SK-N-SH (cell line): Measurements from ENCODE around the gene CLASP1. TPM values are rescaled to one million over a fixed set of nuclear protein-coding genes. Genes with fewer than 3 reads are reported as not detected.

Experiments
- CTCF ChIA-PET: fragments of 300-600, 350-600 bp; formaldehyde crosslinking; extraction: SDS; loops from one replicate; lab custom pipeline; 2021; lab: Yijun Ruan, JAX
- POLR2A ChIA-PET: fragments of 350-600 bp; sonication (Branson Sonifier 250); formaldehyde crosslinking; extraction: SDS; loops from one replicate; lab custom pipeline; 2020; ENCODE audit warnings: antibody characterized with exemption, inconsistent platforms; lab: Yijun Ruan, JAX
- DNase-seq: peaks from one replicate; pipeline ENCODE4 v3.0.0; 2012
- H2AFZ ChIP-seq: fragments of 200-600 bp; sonication (generic); 2 replicates; pipeline ENCODE4 v1.8.1; 2016; ENCODE audit warnings: antibody characterized with exemption, mild to moderate bottlenecking, low read depth
- H3F3A ChIP-seq: fragments of 200-600 bp; sonication (generic); replicated peaks from 2 replicates; pipeline ENCODE3; 2016; ENCODE audit warnings: antibody characterized with exemption, mild to moderate bottlenecking; ENCODE audit not compliant: insufficient read depth
- H3K27ac ChIP-seq, 2 experiments: fragments of 200-500 bp in 1 of 2; fragments of 200-600 bp in 1 of 2; sonication (Bioruptor generic) in 1 of 2; sonication (generic), shearing (Covaris generic) in 1 of 2; 2 replicates each; pipeline versions ENCODE4 v1.5.1 to v1.6.1; 2014 to 2016; ENCODE audit warnings: low read depth in 2 of 2, inconsistent platforms in 1 of 2, low read length in 1 of 2, mild to moderate bottlenecking in 1 of 2, mixed read lengths in 1 of 2
- H3K27me3 ChIP-seq: fragments of 200-600 bp; sonication (generic), shearing (Covaris generic); 2 replicates; pipeline ENCODE4 v1.6.1; 2016; ENCODE audit warnings: mixed run types; ENCODE audit not compliant: insufficient read depth
- H3K36me3 ChIP-seq, 2 experiments: fragments of 200-500 bp in 1 of 2; fragments of 200-600 bp in 1 of 2; sonication (Bioruptor generic) in 1 of 2; sonication (generic) in 1 of 2; replicated peaks in 1 of 2; 2 replicates each; pipeline versions ENCODE3 to v1.5.1; 2014 to 2016; ENCODE audit warnings: low read length in 1 of 2, mild to moderate bottlenecking in 1 of 2; ENCODE audit not compliant: insufficient read depth in 2 of 2, control insufficient read depth in 1 of 2
- H3K4me1 ChIP-seq, 2 experiments: fragments of 200-500 bp in 1 of 2; fragments of 200-600 bp in 1 of 2; sonication (Bioruptor generic) in 1 of 2; sonication (generic), shearing (Covaris generic) in 1 of 2; 2 replicates each; pipeline versions ENCODE4 v1.5.1 to v1.6.1; 2014 to 2016; ENCODE audit warnings: low read depth in 1 of 2, low read length in 1 of 2, mixed run types in 1 of 2; ENCODE audit not compliant: insufficient read depth in 2 of 2, control insufficient read depth in 1 of 2
- H3K4me2 ChIP-seq: fragments of 200-600 bp; sonication (generic), shearing (Covaris generic); 2 replicates; pipeline ENCODE4 v1.6.1; 2017; ENCODE audit warnings: mixed run types
- H3K4me3 ChIP-seq, 2 experiments: fragments of 200-500 bp in 1 of 2; fragments of 200-600 bp in 1 of 2; sonication (Bioruptor generic) in 1 of 2; sonication (generic), shearing (Covaris generic) in 1 of 2; 2 replicates each; pipeline versions ENCODE4 v1.5.1 to v1.8.1; 2014 to 2016; ENCODE audit warnings: low read depth in 2 of 2, inconsistent platforms in 1 of 2, low read length in 1 of 2, mild to moderate bottlenecking in 1 of 2, mixed read lengths in 1 of 2, moderate library complexity in 1 of 2
- H3K79me2 ChIP-seq: fragments of 200-600 bp; sonication (generic); 2 replicates; pipeline ENCODE4 v1.8.1; 2017; ENCODE audit warnings: mild to moderate bottlenecking; ENCODE audit not compliant: insufficient read depth
- H3K9ac ChIP-seq: fragments of 200-600 bp; sonication (generic); 2 replicates; pipeline ENCODE4 v1.6.1; 2017; ENCODE audit warnings: mixed run types
- H3K9me2 ChIP-seq: fragments of 200-600 bp; sonication (generic); 2 replicates; pipeline ENCODE4 v1.6.1; 2017; ENCODE audit warnings: mixed run types
- H3K9me3 ChIP-seq: fragments of 200-600 bp; sonication (generic); 2 replicates; pipeline ENCODE4 v1.6.1; 2017; ENCODE audit warnings: mixed run types, mild to moderate bottlenecking, moderate library complexity
- H4K20me1 ChIP-seq: fragments of 200-600 bp; sonication (generic); 2 replicates; pipeline ENCODE4 v1.6.1; 2017; ENCODE audit warnings: mild to moderate bottlenecking, mixed run types; ENCODE audit not compliant: insufficient read depth
- CHD2 ChIP-seq: fragments of 150-350 bp; IDR thresholded peaks from 2 replicates; pipeline ENCODE4 v1.6.1; 2018; ENCODE audit warnings: low read length; ENCODE audit not compliant: partially characterized antibody
- ELF1 ChIP-seq: IDR thresholded peaks from 2 replicates; pipeline ENCODE4 v1.4.0; 2012
- FOSL2 ChIP-seq: IDR thresholded peaks from 2 replicates; pipeline ENCODE4 v1.4.0; 2012; ENCODE audit warnings: low read depth, mild to moderate bottlenecking, moderate library complexity, borderline replicate concordance
- FOXM1 ChIP-seq: IDR thresholded peaks from 2 replicates; pipeline ENCODE4 v1.4.0; 2012; ENCODE audit warnings: low read depth, mild to moderate bottlenecking
- JUND ChIP-seq: IDR thresholded peaks from 2 replicates; pipeline ENCODE4 v1.4.0; 2012
- MEF2A ChIP-seq: IDR thresholded peaks from 2 replicates; pipeline ENCODE4 v1.4.0; 2012; ENCODE audit warnings: low read depth, borderline replicate concordance
- NFIC ChIP-seq: IDR thresholded peaks from 2 replicates; pipeline ENCODE4 v1.4.0; 2012; ENCODE audit warnings: borderline replicate concordance
- NRF1 ChIP-seq: IDR thresholded peaks from 2 replicates; pipeline ENCODE4 v1.6.1; 2012; ENCODE audit warnings: low read depth, mild to moderate bottlenecking, low read length
- PBX3 ChIP-seq: IDR thresholded peaks from 2 replicates; pipeline ENCODE4; 2012
- RAD21 ChIP-seq: IDR thresholded peaks from 2 replicates; pipeline ENCODE4 v1.6.1; 2012; ENCODE audit warnings: mild to moderate bottlenecking, low read length
- RFX5 ChIP-seq: IDR thresholded peaks from 2 replicates; pipeline ENCODE4 v1.6.1; 2012; ENCODE audit warnings: mild to moderate bottlenecking, improper control_type of control experiment, low read length
- TAF1 ChIP-seq: IDR thresholded peaks from 2 replicates; pipeline ENCODE4 v1.6.1; 2012; ENCODE audit warnings: low read depth, mild to moderate bottlenecking, low read length, moderate library complexity, borderline replicate concordance
- TCF12 ChIP-seq: IDR thresholded peaks from 2 replicates; pipeline ENCODE4 v1.4.0; 2012
- USF2 ChIP-seq: fragments of 150-350 bp; IDR thresholded peaks from 2 replicates; pipeline ENCODE4 v1.6.1; 2017; ENCODE audit warnings: antibody characterized with exemption, low read length, low read depth, borderline replicate concordance
- WGBS: methylation state at CpG from one replicate; pipeline ENCODE4 v1.1.6; 2017; ENCODE audit warnings: low lambda C conversion rate; 5-methylcytosine and 5-hydroxymethylcytosine counted together
- polyA plus RNA-seq, 3 experiments: library from polyadenylated mRNA; depleted of rRNA; stranded (reverse); fragments of >200 nt; gene quantifications; 2 replicates each; pipeline ENCODE4 v1.2.3, GENCODE V29; 2012

Gene CLASP1
- polyA plus RNA-seq, 1 of the 3 experiments (the other 2 are of a cell fraction), result 4.9 TPM

- Histone ChIP-seq H3K9me2 (no peaks in the 10 kb centered on the region), H3K27me3 (no peaks in the 10 kb centered on the region), H3K4me3 (no peak overlapping the region), H3K27ac (no peak overlapping the region), H3K9ac (no peak overlapping the region), H3K4me2 (no peak overlapping the region), H3F3A (peaks cover 7% of the 10 kb centered on the region), H3K79me2 (peaks cover 41% of the 10 kb centered on the region), H3K9me3 (no peaks in the 10 kb centered on the region), H2AFZ (no peak overlapping the region), H3K36me3 (peaks cover 21 to 33% of the 10 kb centered on the region in 2 experiments), H3K4me1 (peaks cover 2 to 15% of the 10 kb centered on the region in 2 experiments; a peak in 2 of 4 replicates), H4K20me1 (no peaks in the 10 kb centered on the region)
- CTCF ChIA-PET, result interaction anchor here (0.6 to 1.7 kb wide), 3 partner anchors 17 to 427 kb away, joined by 3 to 5 read pairs (median 3); no protein-coding TSS in a partner anchor
- WGBS, result 100% methylated on average over 1 of the region's 1 CpG
- no peak for DNase-seq
- POLR2A ChIA-PET, result no interaction called here
- TF ChIP-seq FOXM1, result no peak
- TF ChIP-seq FOSL2, result no peak
These were observed 142.6 kb downstream of the CLASP1 start for GRCh38 chr2:121506621-121507020.

- no peak for TF ChIP-seq CHD2
- TF ChIP-seq MEF2A, result no peak
- TF ChIP-seq ELF1, result no peak
- no peak for TF ChIP-seq TAF1
- TF ChIP-seq USF2, result no peak
- no peak for TF ChIP-seq PBX3
- TF ChIP-seq, all 33 proteins: peak for 0
- H3K9me3 ChIP-seq, result no peaks in the 10 kb centered on the region
- H3K27me3 ChIP-seq, result no peaks in the 10 kb centered on the region
- no peak overlapping the region for H3K4me2 ChIP-seq
- ChIA-PET CTCF (interaction anchor here (0.5 to 1.7 kb wide), 4 partner anchors 16 to 427 kb away, joined by 3 to 5 read pairs (median 3); no protein-coding TSS in a partner anchor), POLR2A (no interaction called here)
- no peaks in the 10 kb centered on the region for H4K20me1 ChIP-seq
- H3K4me3 ChIP-seq, result no peak overlapping the region
- peaks cover 41% of the 10 kb centered on the region for H3K79me2 ChIP-seq
- no peak overlapping the region for H3K9ac ChIP-seq
- H2AFZ ChIP-seq, result no peak overlapping the region
- H3K27ac ChIP-seq, result no peak overlapping the region
- H3F3A ChIP-seq, result peaks cover 7% of the 10 kb centered on the region
- DNase-seq, result no peak
- H3K36me3 ChIP-seq, result peaks cover 23 to 29% of the 10 kb centered on the region in 2 experiments
- no peaks in the 10 kb centered on the region for H3K9me2 ChIP-seq
- 93% methylated on average over 4 of the region's 4 CpGs for WGBS
- H3K4me1 ChIP-seq, result peaks cover 2 to 20% of the 10 kb centered on the region in 2 experiments; a peak in 2 of 4 replicates
These were observed 143.2 kb downstream of the CLASP1 start for GRCh38 chr2:121505986-121506586.

- no peak overlapping the region for H3K4me3 ChIP-seq
- no peaks in the 10 kb centered on the region for H3K9me3 ChIP-seq
- H3F3A ChIP-seq, result peaks cover 8% of the 10 kb centered on the region
- peak overlapping the region; percentile 39 to 51; a peak in 3 of 4 replicates for H3K27ac ChIP-seq
- 42% methylated on average over 3 of the region's 3 CpGs for WGBS
- CTCF ChIA-PET, result interaction anchor here (1.2 kb wide), 1 partner anchor 102 kb away, joined by 3 read pairs; no protein-coding TSS in a partner anchor
- H3K36me3 ChIP-seq, result peaks cover 26 to 29% of the 10 kb centered on the region in 2 experiments
- H4K20me1 ChIP-seq, result no peaks in the 10 kb centered on the region
- peak overlapping the region; percentile 28 for H3K4me2 ChIP-seq
- H2AFZ ChIP-seq, result no peak overlapping the region
- H3K27me3 ChIP-seq, result no peaks in the 10 kb centered on the region
- POLR2A ChIA-PET, result no interaction called here
- no peak overlapping the region for H3K9ac ChIP-seq
- H3K79me2 ChIP-seq, result peaks cover 39% of the 10 kb centered on the region
- DNase-seq, result no peak
- H3K9me2 ChIP-seq, result no peaks in the 10 kb centered on the region
- H3K4me1 ChIP-seq, result peaks cover 2 to 25% of the 10 kb centered on the region in 2 experiments; a peak in 2 of 4 replicates
- TF ChIP-seq PBX3, result peak; percentile 53; the same call in 1 of the 2 replicates
- peak; percentile 21; the same call in 1 of the 2 replicates for TF ChIP-seq JUND
- peak; percentile 26; the same call in 1 of the 2 replicates for TF ChIP-seq TCF12
- TF ChIP-seq FOSL2, result peak; percentile 44; the same call in 1 of the 2 replicates
- no peak for TF ChIP-seq RAD21
- TF ChIP-seq NFIC, result peak; percentile 40
- no peak for TF ChIP-seq RFX5
- no peak for TF ChIP-seq NRF1
These were observed 144.3 kb downstream of the CLASP1 start for GRCh38 chr2:121505005-121505404.
